ENCODE data around the gene SBK1. TPM values are rescaled to one million over a fixed set of nuclear protein-coding genes. Genes with fewer than 3 reads are reported as not detected.

SBK1 gene
- total and polyA plus RNA-seq, 2 of the 4 experiments (the other 2 are of a cell fraction): under 0.01 to 0.05 TPM

DNA sequence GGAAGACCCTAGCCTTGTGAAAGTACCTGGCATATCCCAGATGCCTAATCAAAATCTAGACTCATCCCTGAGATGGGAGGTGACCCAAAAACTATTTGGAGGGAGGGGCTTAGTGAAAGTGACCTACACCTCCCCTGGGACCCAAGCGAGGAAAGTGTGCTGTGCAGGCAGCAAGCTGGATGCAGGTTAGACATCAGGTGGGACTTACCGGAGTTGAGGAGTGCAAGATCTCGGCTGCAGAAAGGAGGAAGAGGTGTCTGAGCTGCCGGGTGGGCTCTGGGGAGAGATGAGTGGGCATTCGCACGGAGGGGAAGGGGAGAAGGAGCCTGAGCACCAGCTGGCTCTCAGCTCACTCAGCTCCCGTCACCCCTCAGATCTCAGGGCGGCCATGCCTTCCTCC is 10.3 kb upstream of the SBK1 start:
- peaks cover 17% of the 10 kb centered on the region for H3K27me3 ChIP-seq (ENCODE audit: control insufficient read depth, insufficient read depth, low read length)
- H3K79me1 ChIP-seq (ENCODE audit: low read depth in 1 of 2, low read length in 2 of 2): no peaks in the 10 kb centered on the region
- ChIA-PET CTCF (no interaction called here), POLR2A (ENCODE audit: unreplicated experiment) (no interaction called here)
- no peak overlapping the region for H3K27ac ChIP-seq (ENCODE audit: insufficient read depth, low read length)
- in situ Hi-C loops (cut with MboI; ENCODE audit: low sequenced_read_pairs): no loop called here
- no peaks in the 10 kb centered on the region for H3K4me1 ChIP-seq (ENCODE audit: control insufficient read depth, insufficient read depth, low read length)
- no peak overlapping the region for H2AFZ ChIP-seq (replicated peaks; ENCODE audit: low read length, poor library complexity)
- H3K9me1 ChIP-seq (ENCODE audit: insufficient read depth, low read length): no peaks in the 10 kb centered on the region
- H4K91ac ChIP-seq (ENCODE audit: insufficient read depth, low read depth, low read length): no peak overlapping the region
- ATAC-seq (ENCODE audit: low read depth) (no peak), DNase-seq (no peak)
- 90% methylated on average over 2 of the region's 8 CpGs; no CpG with 5 or more reads in 1 of the 2 experiments for WGBS, 2 experiments (ENCODE audit: extremely low coverage in 2 of 2, insufficient read length in 1 of 2)
- no peak overlapping the region for H3K14ac ChIP-seq (replicated peaks; ENCODE audit: low read depth, low read length)
- H2BK15ac ChIP-seq (ENCODE audit: low read depth, low read length): no peak overlapping the region
- dilution Hi-C loops (cut with HindIII; ENCODE audit: low sequenced_read_pairs, unreplicated experiment): no loop called here
- H4K8ac ChIP-seq (ENCODE audit: low read depth in 2 of 2, low read length in 2 of 2): no peak overlapping the region
- H3K56ac ChIP-seq (ENCODE audit: extremely low read depth, insufficient read depth, low read length): no peak overlapping the region
- intact Hi-C loops (cut with micrococcal nuclease): no loop called here
- no peak overlapping the region for H2AK5ac ChIP-seq (ENCODE audit: low read depth, low read length)
- H2AK9ac ChIP-seq (replicated peaks; ENCODE audit: low read depth, low read length, poor library complexity): no peak overlapping the region
- H3K4me2 ChIP-seq (ENCODE audit: low read depth, low read length): no peak overlapping the region
- BruUV-seq (replicated peaks): no TSS peak
- no peak overlapping the region for H2BK120ac ChIP-seq (ENCODE audit: low read depth, low read length)
- no peak overlapping the region for H2BK5ac ChIP-seq (ENCODE audit: low read depth, low read length, poor library complexity, severe bottlenecking)
- TF ChIP-seq NFE2L2 (IDR thresholded peaks at IDR 0.05; ENCODE audit: low read depth, low read length): no peak
- TF ChIP-seq RAD21 (IDR thresholded peaks at IDR 0.05; ENCODE audit: low read length): no peak
- no peak for TF ChIP-seq POLR2A (IDR thresholded peaks at IDR 0.05; ENCODE audit: low read depth, low read length)
- no peak for TF ChIP-seq RFX5 (IDR thresholded peaks at IDR 0.05; ENCODE audit: low read depth, low read length)
- TF ChIP-seq, protein P1, sequence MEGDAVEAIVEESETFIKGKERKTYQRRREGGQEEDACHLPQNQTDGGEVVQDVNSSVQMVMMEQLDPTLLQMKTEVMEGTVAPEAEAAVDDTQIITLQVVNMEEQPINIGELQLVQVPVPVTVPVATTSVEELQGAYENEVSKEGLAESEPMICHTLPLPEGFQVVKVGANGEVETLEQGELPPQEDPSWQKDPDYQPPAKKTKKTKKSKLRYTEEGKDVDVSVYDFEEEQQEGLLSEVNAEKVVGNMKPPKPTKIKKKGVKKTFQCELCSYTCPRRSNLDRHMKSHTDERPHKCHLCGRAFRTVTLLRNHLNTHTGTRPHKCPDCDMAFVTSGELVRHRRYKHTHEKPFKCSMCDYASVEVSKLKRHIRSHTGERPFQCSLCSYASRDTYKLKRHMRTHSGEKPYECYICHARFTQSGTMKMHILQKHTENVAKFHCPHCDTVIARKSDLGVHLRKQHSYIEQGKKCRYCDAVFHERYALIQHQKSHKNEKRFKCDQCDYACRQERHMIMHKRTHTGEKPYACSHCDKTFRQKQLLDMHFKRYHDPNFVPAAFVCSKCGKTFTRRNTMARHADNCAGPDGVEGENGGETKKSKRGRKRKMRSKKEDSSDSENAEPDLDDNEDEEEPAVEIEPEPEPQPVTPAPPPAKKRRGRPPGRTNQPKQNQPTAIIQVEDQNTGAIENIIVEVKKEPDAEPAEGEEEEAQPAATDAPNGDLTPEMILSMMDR (conservative IDR thresholded peaks at IDR 0.05; ENCODE audit: low read depth, low read length): no peak
- TF ChIP-seq MAZ (IDR thresholded peaks at IDR 0.05; ENCODE audit: borderline replicate concordance, low read depth, low read length): no peak
- TF ChIP-seq, protein P2, sequence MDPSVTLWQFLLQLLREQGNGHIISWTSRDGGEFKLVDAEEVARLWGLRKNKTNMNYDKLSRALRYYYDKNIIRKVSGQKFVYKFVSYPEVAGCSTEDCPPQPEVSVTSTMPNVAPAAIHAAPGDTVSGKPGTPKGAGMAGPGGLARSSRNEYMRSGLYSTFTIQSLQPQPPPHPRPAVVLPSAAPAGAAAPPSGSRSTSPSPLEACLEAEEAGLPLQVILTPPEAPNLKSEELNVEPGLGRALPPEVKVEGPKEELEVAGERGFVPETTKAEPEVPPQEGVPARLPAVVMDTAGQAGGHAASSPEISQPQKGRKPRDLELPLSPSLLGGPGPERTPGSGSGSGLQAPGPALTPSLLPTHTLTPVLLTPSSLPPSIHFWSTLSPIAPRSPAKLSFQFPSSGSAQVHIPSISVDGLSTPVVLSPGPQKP (IDR thresholded peaks at IDR 0.05; ENCODE audit: borderline replicate concordance, low read depth, low read length): no peak
- TF ChIP-seq CEBPB (IDR thresholded peaks at IDR 0.05; ENCODE audit: low read depth, low read length): no peak
- no peak for TF ChIP-seq FOS (IDR thresholded peaks at IDR 0.05; ENCODE audit: low read depth, low read length)
- no peak for TF ChIP-seq CHD1 (IDR thresholded peaks at IDR 0.05; ENCODE audit: low read depth, low read length)
- TF ChIP-seq SMC3 (IDR thresholded peaks at IDR 0.05; ENCODE audit: low read depth, low read length): no peak
- TF ChIP-seq BHLHE40 (IDR thresholded peaks at IDR 0.05; ENCODE audit: low read depth, low read length): no peak
- H3K4me3 ChIP-seq (ENCODE audit: insufficient read depth, low read depth, low read length): no peak overlapping the region
- H2BK20ac ChIP-seq (ENCODE audit: low read depth, low read length): no peak overlapping the region
- no peaks in the 10 kb centered on the region for H3K36me3 ChIP-seq (ENCODE audit: control insufficient read depth, insufficient read depth, low read length)
- H3K9ac ChIP-seq (ENCODE audit: low read depth, low read length): no peak overlapping the region
- no peak overlapping the region for H3K18ac ChIP-seq (ENCODE audit: low read depth, low read length)
- no peak overlapping the region for H4K5ac ChIP-seq (ENCODE audit: low read depth, low read length)
- H3K4ac ChIP-seq (ENCODE audit: low read depth, low read length): no peak overlapping the region
- no peaks in the 10 kb centered on the region for H4K20me1 ChIP-seq (ENCODE audit: insufficient read depth, low read length)
- H3K9me3 ChIP-seq (ENCODE audit: control insufficient read depth, insufficient read depth, low read length): no peaks in the 10 kb centered on the region
- H3K23ac ChIP-seq (ENCODE audit: low read depth, low read length): no peak overlapping the region

Measured in IMR-90 (cell line).